ENCODE data around the gene KNL1.

DNA sequence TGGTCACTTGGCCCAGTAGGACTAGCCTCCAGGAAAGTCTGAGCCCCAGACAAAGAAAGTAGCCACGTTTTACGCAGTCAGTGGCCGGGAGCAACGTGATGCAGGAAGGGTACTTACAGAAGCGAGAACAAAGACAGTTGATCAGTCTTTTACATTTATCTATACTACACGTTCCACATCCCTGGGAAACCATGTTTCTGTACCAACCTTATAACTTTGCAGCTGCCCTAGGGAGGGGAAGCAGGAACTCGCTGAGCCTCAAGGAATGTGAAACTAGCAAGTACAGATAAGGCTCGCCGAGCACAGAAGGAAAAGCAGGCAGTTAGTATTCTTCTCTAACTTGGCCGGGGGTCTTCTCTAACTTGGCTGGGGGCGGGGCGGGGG, 3.4 kb upstream of the KNL1 start:
- TF ChIP-seq CTCF (IDR thresholded peaks at IDR 0.05; ENCODE audit: control extremely low read depth in 1 of 3, insufficient read depth in 1 of 3, low read depth in 1 of 3, low read length in 3 of 3) (no peak), EP300 (IDR thresholded peaks at IDR 0.05; ENCODE audit: borderline replicate concordance in 1 of 2, low read depth in 2 of 2, low read length in 2 of 2) (no peak), POLR2A (IDR thresholded peaks at IDR 0.05; ENCODE audit: control extremely low read depth in 1 of 2, low read depth in 2 of 2, low read length in 2 of 2) (no peak), BACH1 (IDR thresholded peaks at IDR 0.05; ENCODE audit: low read length) (no peak), TEAD4 (IDR thresholded peaks at IDR 0.05; ENCODE audit: low read depth, low read length) (no peak), HDAC6 (IDR thresholded peaks at IDR 0.05; ENCODE audit: low read depth, low read length) (no peak), CREB1 (IDR thresholded peaks at IDR 0.05) (no peak), SRF (IDR thresholded peaks at IDR 0.05; ENCODE audit: low read depth, low read length) (no peak), SP1 (IDR thresholded peaks at IDR 0.05; ENCODE audit: low read depth, low read length) (no peak), RXRA (IDR thresholded peaks at IDR 0.05; ENCODE audit: insufficient read depth, low read depth, low read length) (no peak), KDM1A (IDR thresholded peaks at IDR 0.05; ENCODE audit: borderline replicate concordance, low read length) (no peak), TBP (IDR thresholded peaks at IDR 0.05; ENCODE audit: low read depth, low read length) (no peak)
- TF ChIP-seq, protein P1, sequence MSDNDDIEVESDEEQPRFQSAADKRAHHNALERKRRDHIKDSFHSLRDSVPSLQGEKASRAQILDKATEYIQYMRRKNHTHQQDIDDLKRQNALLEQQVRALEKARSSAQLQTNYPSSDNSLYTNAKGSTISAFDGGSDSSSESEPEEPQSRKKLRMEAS (IDR thresholded peaks at IDR 0.05) = no peak

Data from H1 (cell line).